NT2/D1 (cell line): ENCODE results near the gene SMPX.

Source experiments
- SUZ12 ChIP-seq: IDR thresholded peaks from 2 replicates; pipeline ENCODE4 v1.6.1; 2011; ENCODE audit not compliant: insufficient read length, insufficient read depth; ENCODE audit errors: extremely low read depth
- YY1 ChIP-seq: IDR thresholded peaks from 2 replicates; pipeline ENCODE4 v1.6.1; 2011; ENCODE audit not compliant: insufficient read length, insufficient read depth
- ZNF274 ChIP-seq: IDR thresholded peaks from 2 replicates; pipeline ENCODE4 v1.6.1; 2011; ENCODE audit warnings: mild to moderate bottlenecking, low read depth, low read length

DNA sequence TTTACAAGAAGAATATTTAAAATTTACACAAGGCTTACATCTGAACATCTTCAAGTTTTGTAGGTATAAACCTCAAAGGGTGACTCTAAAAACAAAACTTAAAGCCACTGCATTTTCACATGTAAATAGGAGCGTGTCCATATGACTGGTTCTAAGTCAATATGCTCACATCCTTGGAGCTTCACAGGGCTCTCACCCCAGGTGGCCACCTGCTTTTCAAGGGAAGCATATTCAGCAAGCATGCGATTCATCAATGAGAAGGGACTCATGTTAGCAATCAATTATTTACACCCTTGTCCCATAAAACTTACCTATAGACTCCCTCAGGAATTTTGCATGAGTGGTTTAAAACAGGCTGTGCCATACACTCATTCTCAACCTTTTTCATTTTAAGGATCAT lies 82.0 kb downstream of the SMPX start:
- TF ChIP-seq ZNF274 (no peak), YY1 (no peak), SUZ12 (no peak)
